Suppressor macrophage treated with lipopolysaccharide for 4 hours (primary cell): Measurements from ENCODE around the gene PCDHB13.
"Not testable (repeated sequence)": the region's sequence is repeated elsewhere in the genome, so short reads cannot be mapped to it uniquely, and the experiment has no call there.

Experiments
- DNase-seq: peaks from one replicate; pipeline ENCODE4 v3.0.0-alpha.2; 2020

Gene PCDHB13

DNA sequence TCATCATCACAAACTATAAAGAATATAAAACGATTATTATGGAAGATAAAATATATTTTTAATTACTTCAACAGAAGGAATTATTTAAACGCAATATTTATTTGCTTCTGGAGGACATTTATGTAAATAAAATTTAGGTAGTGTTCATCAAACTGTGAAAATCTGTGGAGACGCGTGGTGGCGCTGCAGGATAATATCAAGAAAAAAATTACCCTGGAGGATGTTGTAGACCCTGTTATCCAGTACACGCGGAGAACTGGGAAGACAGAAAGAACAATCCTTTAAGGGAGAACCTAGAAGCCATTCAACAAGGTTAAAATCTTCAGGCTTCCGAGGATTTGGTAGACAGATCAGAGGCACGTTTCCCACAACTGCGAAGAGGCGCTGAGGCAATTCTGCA, 5.2 kb upstream of the PCDHB13 start, which contains the start of gene PCDHB12:
PCDHB12 (plus strand) TSS at position 242 of the 400 bp plus-strand sequence. CDS start 189 bp downstream, outside the sequence.
- DNase-seq: no peak

DNA sequence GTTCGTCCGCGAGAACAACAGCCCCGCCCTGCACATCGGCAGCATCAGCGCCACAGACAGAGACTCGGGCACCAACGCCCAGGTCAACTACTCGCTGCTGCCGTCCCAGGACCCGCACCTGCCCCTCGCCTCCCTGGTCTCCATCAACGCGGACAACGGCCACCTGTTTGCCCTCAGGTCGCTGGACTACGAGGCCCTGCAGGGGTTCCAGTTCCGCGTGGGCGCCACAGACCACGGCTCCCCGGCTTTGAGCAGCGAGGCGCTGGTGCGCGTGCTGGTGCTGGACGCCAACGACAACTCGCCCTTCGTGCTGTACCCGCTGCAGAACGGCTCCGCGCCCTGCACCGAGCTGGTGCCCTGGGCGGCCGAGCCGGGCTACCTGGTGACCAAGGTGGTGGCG, 3.4 kb upstream of the PCDHB13 start:
- DNase-seq: not testable (repeated sequence)

DNA sequence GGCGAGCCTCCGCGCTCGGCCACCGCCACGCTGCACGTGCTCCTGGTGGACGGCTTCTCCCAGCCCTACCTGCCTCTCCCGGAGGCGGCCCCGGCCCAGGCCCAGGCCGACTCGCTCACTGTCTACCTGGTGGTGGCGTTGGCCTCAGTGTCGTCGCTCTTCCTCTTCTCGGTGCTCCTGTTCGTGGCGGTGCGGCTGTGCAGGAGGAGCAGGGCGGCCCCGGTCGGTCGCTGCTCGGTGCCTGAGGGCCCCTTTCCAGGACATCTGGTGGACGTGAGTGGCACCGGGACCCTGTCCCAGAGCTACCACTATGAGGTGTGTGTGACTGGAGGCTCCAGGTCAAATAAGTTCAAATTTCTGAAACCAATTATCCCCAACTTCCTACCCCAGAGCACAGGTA, 2.9 kb upstream of the PCDHB13 start:
- DNase-seq: not testable (repeated sequence)

DNA sequence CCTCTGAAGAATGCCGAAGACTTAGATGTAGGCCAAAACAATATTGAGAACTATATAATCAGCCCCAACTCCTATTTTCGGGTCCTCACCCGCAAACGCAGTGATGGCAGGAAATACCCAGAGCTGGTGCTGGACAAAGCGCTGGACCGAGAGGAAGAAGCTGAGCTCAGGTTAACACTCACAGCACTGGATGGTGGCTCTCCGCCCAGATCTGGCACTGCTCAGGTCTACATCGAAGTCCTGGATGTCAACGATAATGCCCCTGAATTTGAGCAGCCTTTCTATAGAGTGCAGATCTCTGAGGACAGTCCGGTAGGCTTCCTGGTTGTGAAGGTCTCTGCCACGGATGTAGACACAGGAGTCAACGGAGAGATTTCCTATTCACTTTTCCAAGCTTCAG, 864 bp downstream of the PCDHB13 start:
- not testable (repeated sequence) for DNase-seq

DNA sequence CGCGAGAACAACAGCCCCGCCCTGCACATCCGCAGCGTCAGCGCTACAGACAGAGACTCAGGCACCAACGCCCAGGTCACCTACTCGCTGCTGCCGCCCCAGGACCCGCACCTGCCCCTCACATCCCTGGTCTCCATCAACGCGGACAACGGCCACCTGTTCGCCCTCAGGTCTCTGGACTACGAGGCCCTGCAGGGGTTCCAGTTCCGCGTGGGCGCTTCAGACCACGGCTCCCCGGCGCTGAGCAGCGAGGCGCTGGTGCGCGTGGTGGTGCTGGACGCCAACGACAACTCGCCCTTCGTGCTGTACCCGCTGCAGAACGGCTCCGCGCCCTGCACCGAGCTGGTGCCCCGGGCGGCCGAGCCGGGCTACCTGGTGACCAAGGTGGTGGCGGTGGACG, 1.8 kb downstream of the PCDHB13 start:
- not testable (repeated sequence) for DNase-seq

DNA sequence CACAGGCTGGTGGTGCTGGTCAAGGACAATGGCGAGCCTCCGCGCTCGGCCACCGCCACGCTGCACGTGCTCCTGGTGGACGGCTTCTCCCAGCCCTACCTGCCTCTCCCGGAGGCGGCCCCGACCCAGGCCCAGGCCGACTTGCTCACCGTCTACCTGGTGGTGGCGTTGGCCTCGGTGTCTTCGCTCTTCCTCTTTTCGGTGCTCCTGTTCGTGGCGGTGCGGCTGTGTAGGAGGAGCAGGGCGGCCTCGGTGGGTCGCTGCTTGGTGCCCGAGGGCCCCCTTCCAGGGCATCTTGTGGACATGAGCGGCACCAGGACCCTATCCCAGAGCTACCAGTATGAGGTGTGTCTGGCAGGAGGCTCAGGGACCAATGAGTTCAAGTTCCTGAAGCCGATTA, 2.3 kb downstream of the PCDHB13 start:
- DNase-seq: not testable (repeated sequence)

DNA sequence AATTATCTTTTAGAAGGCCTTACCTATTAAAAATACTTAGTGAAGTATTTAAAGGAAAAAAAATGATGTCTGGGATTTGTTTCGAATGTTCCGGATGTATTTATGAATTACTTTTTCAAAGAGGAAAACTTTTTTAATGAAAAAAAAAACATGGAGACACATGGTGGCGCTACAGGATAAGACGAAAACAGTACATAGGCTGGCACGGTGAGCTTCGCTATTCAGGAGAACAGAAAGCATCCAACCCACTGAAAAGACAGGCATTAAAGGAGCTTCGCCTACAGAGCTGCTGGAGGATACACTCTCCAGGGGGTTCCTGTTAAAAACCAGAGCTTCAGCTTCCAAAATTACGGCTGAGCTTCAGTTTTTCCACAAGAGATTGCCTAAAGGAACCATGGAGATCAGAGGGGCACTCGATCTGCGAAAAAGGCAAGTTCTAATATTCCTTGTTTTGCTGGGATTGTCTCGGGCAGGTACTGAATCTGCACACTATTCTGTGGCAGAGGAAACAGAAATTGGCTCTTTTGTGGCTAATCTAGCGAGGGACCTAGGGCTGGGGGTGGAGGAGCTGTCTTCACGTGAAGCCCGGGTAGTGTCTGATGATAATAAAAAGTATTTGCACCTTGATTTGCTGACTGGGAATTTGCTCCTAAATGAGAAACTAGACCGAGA, 9.5 kb downstream of the PCDHB13 start, which contains the start of gene PCDHB14:
PCDHB14 (plus strand) TSS at position 232 of the 672 bp plus-strand sequence; CDS start at position 395, 163 bp downstream.
- DNase-seq: no peak

DNA sequence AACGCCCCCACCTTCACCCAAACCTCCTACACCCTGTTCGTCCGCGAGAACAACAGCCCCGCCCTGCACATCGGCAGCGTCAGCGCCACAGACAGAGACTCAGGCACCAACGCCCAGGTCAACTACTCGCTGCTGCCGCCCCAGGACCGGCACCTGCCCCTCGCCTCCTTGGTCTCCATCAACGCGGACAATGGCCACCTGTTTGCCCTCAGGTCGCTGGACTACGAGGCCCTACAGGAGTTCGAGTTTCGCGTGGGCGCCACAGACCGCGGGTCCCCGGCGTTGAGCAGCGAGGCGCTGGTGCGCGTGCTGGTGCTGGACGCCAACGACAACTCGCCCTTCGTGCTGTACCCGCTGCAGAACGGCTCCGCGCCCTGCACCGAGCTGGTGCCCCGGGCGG, 11.1 kb downstream of the PCDHB13 start:
- not testable (repeated sequence) for DNase-seq

DNA sequence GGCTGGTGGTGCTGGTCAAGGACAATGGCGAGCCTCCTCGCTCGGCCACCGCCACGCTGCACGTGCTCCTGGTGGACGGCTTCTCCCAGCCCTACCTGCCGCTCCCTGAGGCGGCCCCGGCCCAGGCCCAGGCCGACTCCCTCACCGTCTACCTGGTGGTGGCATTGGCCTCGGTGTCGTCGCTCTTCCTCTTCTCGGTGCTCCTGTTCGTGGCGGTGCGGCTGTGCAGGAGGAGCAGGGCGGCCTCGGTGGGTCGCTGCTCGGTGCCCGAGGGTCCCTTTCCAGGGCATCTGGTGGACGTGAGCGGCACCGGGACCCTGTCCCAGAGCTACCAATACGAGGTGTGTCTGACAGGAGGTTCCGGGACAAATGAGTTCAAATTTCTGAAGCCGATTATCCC, 11.7 kb downstream of the PCDHB13 start:
- not testable (repeated sequence) for DNase-seq

DNA sequence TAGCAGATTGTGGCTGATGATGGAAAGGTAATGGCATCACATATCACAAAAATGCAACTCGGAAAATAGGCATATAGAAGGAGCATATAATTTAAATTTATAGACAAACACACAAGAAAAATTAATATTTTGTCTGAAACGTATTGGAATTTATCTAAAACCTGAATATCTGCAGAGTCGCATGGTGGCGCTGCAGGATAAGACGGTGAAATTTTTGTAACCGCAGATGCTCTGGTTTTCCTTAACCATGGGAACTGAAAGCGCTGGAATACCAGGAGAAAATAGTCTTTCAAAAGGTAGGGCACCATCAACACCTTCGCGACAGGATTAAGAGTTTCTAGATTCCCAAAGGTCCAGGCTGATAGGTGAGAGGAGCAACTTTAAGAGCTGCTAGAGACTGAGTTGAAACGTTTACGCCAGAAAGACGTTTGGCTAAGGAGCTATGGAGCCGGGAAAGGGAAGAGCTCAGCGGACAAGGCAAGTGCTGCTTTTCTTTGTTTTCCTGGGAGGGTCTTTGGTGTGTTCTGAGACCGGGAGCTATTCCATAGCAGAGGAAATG, 20.5 kb downstream of the PCDHB13 start:
- DNase-seq: no peak

DNA sequence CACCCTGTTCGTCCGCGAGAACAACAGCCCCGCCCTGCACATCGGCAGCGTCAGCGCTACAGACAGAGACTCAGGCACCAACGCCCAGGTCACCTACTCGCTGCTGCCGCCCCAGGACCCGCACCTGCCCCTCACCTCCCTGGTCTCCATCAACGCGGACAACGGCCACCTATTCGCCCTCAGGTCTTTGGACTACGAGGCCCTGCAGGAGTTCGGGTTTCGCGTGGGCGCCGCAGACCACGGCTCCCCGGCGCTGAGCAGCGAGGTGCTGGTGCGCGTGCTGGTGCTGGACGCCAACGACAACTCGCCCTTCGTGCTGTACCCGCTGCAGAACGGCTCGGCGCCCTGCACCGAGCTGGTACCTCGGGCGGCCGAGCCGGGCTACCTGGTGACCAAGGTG, 22.2 kb downstream of the PCDHB13 start:
- not testable (repeated sequence) for DNase-seq

DNA sequence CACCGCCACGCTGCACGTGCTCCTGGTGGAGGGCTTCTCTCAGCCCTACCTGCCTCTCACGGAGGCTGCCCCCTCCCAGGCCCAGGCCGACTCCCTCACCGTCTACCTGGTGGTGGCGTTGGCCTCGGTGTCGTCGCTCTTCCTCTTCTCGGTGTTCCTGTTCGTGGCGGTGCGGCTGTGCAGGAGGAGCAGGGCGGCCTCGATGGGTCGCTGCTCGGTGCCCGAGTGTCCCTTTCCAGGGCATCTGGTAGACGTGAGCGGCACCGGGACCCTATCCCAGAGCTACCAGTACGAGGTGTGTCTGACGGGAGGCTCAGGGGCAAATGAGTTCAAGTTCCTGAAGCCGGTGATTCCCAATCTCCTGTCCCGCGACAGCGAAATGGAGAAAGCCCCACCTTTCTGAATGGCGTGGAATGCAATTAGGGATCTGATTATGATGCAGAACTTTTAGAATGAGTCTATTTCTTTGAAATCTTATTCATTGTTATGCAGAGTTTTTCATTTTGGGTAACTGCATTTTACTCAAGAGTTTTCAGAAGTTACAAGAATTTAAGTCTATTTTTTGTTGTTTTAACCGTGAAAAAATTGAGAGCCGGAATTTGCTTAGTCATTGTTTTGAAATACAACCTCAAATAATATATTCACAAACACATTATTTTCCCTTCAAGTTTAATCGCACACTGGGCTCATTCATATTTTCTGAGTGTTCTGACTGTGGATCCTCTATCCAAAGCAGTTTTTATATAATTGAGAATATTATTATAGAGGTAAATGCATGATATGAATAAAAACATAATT, 23.0 kb downstream of the PCDHB13 start:
- DNase-seq: no peak

DNA sequence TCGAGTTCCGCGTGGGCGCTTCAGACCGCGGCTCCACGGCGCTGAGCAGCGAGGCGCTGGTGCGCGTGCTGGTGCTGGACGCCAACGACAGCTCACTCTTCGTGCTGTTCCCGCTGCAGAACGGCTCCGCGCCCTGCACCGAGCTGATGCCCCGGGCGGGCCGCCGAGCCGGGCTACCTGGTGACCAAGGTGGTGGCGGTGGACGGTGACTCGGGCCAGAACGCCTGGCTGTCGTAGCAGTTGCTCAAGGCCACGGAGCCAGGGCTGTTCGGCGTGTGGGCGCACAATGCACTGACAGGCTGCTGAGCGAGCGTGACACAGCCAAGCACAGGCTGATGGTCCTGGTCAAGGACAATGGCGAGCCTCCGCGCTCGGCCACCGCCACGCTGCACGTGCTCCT, 27.8 kb downstream of the PCDHB13 start:
- DNase-seq: no peak

DNA sequence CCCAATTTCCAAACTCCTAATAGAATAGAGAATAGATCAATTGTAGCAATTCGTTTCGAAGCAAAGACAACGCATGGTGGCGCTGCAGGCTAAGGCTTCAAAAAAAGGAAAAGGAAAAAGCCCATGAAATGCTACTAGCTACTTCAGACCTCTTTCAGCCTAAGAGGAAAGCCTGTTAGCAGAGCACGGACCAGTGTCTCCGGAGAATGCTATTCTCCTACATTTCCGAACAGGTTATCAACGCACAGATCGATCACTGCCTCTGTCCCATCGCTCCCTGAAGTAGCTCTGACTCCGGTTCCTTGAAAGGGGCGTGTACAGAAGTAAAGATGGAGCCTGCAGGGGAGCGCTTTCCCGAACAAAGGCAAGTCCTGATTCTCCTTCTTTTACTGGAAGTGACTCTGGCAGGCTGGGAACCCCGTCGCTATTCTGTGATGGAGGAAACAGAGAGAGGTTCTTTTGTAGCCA, 31.6 kb downstream of the PCDHB13 start, which contains the start of gene PCDHB15:
PCDHB15 (plus strand) TSS at position 146 of the 468 bp plus-strand sequence; CDS start at position 330, 184 bp downstream.
- DNase-seq: no peak

DNA sequence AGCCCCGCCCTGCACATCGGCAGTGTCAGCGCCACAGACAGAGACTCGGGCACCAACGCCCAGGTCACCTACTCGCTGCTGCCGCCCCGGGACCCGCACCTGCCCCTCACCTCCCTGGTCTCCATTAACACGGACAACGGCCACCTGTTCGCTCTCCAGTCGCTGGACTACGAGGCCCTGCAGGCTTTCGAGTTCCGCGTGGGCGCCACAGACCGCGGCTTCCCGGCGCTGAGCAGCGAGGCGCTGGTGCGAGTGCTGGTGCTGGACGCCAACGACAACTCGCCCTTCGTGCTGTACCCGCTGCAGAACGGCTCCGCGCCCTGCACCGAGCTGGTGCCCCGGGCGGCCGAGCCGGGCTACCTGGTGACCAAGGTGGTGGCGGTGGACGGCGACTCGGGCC, 33.3 kb downstream of the PCDHB13 start:
- DNase-seq: not testable (repeated sequence)

DNA sequence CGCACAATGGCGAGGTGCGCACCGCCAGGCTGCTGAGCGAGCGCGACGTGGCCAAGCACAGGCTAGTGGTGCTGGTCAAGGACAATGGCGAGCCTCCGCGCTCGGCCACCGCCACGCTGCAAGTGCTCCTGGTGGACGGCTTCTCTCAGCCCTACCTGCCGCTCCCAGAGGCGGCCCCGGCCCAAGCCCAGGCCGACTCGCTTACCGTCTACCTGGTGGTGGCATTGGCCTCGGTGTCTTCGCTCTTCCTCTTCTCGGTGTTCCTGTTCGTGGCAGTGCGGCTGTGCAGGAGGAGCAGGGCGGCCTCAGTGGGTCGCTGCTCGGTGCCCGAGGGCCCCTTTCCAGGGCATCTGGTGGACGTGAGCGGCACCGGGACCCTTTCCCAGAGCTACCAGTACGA, 33.7 kb downstream of the PCDHB13 start:
- not testable (repeated sequence) for DNase-seq

DNA sequence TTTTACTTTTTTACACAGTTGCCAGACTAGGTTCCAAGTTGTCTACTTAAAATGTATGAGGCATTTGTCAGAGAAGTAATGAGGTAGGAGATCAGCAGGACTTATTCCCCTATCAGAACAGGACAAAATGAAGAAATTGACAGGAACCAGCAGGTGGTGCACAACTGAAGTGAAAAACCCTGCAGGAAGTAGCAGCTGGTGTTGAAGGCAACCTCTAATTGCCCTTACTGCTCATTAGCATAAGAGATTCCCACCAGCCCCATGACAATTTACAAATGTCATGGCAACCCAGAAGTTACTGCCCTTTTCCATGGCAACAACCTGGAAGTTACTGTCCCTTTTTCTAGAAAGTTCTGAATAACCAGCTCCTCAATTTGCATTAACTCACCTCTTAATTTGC, 36.9 kb downstream of the PCDHB13 start:
- no peak for DNase-seq

DNA sequence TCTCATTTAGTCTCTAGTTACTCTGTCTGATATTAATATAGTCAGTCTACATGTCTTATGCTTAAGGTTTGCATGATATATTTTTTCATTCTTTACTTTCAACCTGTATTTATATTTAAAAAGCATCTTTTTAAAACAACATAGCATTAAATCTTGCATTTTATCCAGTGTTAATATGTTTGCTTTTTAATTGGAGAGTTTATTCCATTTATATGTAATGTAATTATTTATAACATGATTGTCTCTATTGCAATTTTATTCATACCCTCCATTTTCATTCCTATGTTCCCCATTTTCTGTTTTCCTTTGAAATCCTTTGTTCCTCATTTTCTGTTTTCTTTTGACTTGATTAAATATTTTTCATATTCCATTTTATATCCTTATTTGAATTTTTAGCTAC, 44.7 kb downstream of the PCDHB13 start:
- no peak for DNase-seq

DNA sequence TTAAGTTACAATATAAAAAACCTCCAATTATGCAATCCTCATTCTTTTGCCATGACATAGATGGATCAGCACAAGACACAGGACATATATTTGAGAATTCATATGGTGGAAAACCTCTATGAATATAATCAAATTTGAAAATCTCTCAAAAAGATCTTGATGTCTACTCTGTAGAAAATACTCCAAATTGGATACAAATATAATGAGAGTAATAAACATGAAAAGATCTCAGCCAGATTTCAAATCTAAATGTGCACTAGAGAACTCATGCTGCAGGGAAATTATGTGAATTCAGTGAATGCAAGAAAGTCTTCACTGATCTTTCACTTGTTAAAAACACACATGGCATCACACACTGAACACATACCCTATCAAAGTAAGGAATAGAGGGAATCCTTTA, 45.2 kb downstream of the PCDHB13 start:
- DNase-seq: no peak

DNA sequence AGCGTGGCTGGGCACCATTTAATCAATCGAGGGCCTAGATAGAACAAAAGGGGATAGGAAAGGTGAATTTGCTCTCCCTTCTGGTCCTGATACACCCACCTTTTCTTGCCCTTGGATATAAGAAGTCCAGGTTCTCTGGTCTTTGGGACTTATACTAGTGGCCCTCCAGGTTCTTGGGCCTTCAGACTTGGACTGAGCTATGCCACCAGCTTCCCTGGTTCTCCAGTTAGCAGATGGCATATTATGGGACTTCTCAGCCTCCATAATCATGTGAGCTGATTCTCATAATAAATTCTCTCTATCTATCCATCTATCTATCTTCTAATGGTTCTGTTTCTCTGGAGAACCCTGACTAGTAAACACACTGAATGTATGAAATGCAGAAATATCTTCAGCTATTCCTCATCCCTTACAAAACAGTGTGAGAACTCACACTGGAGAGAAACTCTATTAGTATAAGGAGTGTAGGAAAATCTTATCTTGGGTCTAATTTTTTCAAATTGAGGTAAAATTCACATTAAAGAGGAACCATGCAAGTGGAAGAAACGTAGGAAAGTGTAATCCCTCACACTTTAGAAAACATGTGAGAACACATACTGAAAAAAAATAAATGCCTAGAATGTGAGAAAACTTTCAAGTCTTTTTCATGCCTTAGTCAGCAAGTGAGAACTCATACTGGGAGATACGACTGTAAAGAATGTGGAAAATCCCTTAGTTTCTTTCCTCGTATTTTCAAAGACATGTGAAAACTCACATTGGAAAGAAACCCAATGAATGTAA, 46.9 kb downstream of the PCDHB13 start:
- peak; percentile 3 for DNase-seq

DNA sequence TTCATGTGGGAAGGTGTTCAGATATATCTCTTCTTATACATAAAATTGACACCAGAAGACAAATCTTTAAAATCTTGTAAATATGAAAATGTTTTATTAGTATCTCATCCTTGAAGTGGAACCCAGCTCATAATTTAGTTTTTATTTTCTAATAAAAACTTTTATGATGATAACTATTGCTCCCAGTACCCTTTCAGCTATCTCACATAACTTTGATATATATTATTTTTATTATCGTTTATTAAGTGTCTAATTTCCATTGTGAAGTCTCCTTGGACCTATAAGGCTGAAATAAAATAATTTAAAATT, 47.5 kb downstream of the PCDHB13 start:
- DNase-seq: no peak
